ENCODE results near the gene DNAAF1.

The DNAAF1 gene

DNA sequence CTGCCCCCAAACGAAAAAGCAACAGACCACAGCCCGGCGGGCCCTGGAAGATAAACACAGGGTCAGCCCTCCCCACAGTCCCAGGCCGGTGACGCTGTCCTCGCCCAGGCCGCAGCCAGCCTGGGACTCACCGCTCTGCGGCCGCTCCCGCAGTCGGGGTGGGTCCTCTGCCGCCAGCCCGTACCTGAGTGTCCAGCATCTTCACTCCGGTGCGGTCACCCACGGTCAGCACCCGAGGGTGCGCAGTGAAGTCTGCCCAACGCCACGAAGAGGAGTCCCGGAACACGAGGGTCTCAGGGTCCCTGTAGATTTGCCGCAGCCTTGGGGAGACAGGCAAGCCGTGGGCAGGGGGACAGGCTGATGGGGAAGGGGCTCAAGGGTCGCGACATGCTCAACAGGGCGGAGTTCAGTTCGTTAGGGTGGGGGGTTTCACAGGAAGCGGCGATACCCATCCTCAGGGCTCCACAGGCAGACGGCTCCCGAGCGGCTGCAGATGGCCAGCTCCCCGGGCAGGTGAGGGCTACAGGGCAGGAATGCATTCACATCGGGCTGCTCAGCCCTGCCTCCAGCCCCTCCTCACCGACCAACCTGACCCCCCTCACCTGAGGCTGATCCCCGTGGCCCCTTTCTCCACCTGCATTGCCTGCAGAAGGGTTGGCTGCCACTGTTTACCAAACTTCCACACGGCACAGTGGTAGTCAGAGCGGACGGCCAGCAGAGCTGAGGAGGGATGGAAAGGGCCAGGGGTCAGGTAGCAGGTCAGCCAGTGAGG, 36.2 kb downstream of the DNAAF1 start:
- CTCF ChIA-PET = interaction anchor here (0.7 kb wide), 1 partner anchor 1435 kb away, joined by 3 read pairs; no protein-coding TSS in a partner anchor
- DNase-seq (ENCODE audit: low spot score) = no peak
- TF ChIP-seq, protein P1, sequence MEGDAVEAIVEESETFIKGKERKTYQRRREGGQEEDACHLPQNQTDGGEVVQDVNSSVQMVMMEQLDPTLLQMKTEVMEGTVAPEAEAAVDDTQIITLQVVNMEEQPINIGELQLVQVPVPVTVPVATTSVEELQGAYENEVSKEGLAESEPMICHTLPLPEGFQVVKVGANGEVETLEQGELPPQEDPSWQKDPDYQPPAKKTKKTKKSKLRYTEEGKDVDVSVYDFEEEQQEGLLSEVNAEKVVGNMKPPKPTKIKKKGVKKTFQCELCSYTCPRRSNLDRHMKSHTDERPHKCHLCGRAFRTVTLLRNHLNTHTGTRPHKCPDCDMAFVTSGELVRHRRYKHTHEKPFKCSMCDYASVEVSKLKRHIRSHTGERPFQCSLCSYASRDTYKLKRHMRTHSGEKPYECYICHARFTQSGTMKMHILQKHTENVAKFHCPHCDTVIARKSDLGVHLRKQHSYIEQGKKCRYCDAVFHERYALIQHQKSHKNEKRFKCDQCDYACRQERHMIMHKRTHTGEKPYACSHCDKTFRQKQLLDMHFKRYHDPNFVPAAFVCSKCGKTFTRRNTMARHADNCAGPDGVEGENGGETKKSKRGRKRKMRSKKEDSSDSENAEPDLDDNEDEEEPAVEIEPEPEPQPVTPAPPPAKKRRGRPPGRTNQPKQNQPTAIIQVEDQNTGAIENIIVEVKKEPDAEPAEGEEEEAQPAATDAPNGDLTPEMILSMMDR (conservative IDR thresholded peaks at IDR 0.05; ENCODE audit: low read depth) = no peak
- POLR2A ChIA-PET (ENCODE audit: low non-redundant PET) = no interaction called here
- H3K27ac ChIP-seq = no peak overlapping the region

DNA sequence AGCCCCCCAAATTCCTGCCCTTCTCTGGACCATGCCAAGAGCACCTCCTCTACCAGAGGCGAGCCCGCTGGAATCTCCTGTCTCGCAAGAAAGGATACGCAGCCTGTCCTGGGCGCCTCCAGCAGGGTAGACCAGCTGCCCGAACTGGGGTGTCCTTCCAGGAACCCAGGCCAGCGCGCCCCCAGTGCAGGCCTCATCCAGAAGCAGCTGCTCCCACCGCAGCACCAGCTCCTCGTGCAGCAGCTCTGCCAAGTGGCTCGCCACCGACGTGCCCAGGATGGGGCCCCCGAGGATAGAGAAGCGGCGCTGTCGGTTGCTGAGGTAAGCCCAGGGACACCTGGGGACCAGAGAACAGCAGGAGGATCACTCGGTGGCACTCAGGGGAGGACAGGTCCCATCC, 37.0 kb downstream of the DNAAF1 start:
- CTCF ChIA-PET = interaction anchor here (1.0 kb wide), 1 partner anchor 55 kb away, joined by 3 read pairs; no protein-coding TSS in a partner anchor
- no peak for DNase-seq (ENCODE audit: low spot score)
- TF ChIP-seq, protein P1 (conservative IDR thresholded peaks at IDR 0.05; ENCODE audit: low read depth) = no peak
- no peak overlapping the region for H3K27ac ChIP-seq
- POLR2A ChIA-PET (ENCODE audit: low non-redundant PET) = no interaction called here

DNA sequence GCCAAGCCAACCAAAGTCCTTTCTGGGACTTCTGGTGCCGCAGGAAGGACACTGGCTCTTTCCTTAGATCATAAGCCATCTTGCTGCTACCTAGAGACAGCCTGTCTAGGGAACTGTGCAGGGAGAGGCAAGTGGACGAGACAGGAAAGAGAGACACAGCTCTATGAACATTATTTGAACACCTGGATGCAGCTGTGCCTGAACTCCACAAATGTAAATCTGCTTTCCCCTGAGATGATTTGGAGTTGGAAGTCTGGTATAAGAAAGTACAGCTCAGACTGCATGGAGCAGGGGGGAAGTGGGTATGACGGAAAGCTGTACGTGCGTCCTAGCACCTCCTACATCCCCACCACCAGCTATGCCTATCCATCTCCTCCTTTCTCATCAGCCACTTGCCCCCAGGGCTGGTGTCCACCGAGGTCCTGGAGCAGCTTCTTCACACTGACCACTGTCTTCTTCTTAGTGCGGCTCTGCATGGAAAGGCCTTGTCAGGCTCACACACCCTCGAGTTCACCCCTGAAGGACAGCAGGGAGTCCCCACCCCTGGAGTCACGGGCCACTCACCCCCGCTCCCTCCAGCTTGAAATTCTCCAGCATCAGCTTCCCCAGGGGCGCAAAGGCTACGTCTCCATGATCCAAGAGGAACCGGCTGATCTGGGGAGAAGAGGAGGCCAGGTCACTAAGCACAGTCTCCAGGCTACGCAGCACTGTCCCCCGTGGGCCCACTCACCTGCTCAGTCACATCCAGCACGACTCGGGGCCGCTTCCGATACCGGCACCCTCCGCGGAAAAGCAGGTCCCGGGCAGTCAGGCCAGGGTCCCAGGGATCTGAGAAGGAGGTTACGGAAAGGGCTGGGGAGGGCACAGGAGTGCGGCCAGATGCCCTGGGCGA, 37.8 kb downstream of the DNAAF1 start:
- no peak overlapping the region for H3K27ac ChIP-seq
- ChIA-PET CTCF (interaction anchor here (0.6 to 1.5 kb wide), 4 partner anchors 13 to 434 kb away, joined by 3 to 6 read pairs (median 3); no protein-coding TSS in a partner anchor), POLR2A (ENCODE audit: low non-redundant PET) (no interaction called here)
- no peak for DNase-seq (ENCODE audit: low spot score)
- TF ChIP-seq, protein P1 (conservative IDR thresholded peaks at IDR 0.05; ENCODE audit: low read depth) = no peak

DNA sequence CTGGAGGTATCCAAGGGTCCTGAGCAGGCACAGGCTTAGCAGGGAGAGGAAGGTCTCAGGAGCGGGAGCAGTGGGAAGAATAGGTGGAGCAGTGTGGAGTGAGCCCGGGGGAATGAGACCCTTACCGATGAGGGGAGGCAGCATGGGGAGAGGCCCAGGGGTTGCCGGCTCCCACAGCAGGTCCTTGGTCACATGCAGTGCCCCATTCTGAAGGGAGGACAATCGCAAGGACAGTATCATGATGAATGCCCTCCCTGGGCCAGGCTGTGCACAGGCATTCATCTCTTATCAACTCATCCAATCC, 38.4 kb downstream of the DNAAF1 start:
- no peak overlapping the region for H3K27ac ChIP-seq
- TF ChIP-seq, protein P1 (conservative IDR thresholded peaks at IDR 0.05; ENCODE audit: low read depth) = no peak
- no peak for DNase-seq (ENCODE audit: low spot score)
- CTCF ChIA-PET = interaction anchor here (1.5 kb wide), 2 partner anchors 14 to 433 kb away, joined by 3 to 6 read pairs; no protein-coding TSS in a partner anchor
- POLR2A ChIA-PET (ENCODE audit: low non-redundant PET) = no interaction called here

DNA sequence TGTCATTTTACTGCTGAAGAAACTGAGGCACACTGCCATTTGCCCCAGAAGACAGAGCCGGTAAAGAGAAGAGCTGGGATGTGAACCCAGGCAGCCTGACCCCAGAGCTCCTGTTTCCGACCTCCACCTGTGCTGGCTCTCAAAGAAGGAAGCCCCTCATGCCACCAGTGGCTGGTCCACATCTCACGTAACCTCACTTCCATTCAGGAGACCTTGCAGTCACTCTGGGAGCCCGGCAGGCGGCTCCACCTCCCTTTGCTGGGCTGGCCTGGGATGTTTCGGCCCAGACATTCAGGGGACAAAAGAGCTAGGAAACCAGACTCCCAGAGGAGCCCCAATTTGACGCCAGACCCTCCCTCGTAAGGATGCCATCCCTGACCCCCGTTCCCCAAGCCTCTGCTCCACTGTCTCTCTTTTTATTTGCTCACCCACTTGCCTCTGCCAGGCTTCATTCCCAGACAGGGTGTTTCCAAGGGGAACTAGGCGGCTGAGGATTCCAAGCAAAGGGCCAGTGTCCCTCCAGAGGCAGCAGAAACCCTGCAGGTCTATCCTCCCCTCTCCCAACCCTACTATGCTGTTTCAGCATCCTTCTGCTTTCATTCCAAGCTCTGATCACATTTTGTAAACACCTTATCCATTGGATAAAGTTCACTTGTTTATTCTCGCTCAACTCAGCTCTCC, 38.9 kb downstream of the DNAAF1 start:
- TF ChIP-seq, protein P1 (conservative IDR thresholded peaks at IDR 0.05; ENCODE audit: low read depth) = no peak
- CTCF ChIA-PET = interaction anchor here (0.6 to 1.5 kb wide), 6 partner anchors 15 to 433 kb away, joined by 3 to 6 read pairs (median 6); partner anchors contain the start of gene MBTPS1
- no peak for DNase-seq (ENCODE audit: low spot score)
- POLR2A ChIA-PET (ENCODE audit: low non-redundant PET) = no interaction called here
- H3K27ac ChIP-seq = no peak overlapping the region

DNA sequence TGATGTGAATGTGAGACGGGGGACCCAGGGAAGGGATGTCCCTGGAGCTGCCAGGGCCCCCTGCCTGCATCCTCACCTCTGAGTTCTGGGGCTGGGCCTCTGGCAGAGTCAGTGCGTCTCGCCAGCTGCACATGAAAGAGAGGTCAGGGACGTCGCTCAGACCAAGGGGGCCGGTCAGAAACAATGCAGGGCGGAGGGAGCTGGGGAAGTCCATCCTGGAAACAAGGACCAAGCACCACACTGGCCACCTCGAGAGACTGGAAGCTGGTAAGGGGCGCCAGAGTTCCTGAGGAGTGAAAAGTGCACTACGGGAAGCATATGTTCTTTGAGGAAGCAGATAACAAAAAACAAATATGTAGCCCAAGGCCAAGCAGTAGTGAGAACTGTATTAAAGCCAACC, 39.7 kb downstream of the DNAAF1 start:
- no peak for DNase-seq (ENCODE audit: low spot score)
- ChIA-PET CTCF (interaction anchor here (0.6 to 1.5 kb wide), 3 partner anchors 9 to 432 kb away, joined by 3 to 6 read pairs (median 5); no protein-coding TSS in a partner anchor), POLR2A (ENCODE audit: low non-redundant PET) (no interaction called here)
- TF ChIP-seq, protein P1 (conservative IDR thresholded peaks at IDR 0.05; ENCODE audit: low read depth) = no peak
- no peak overlapping the region; the same call in 1 of the 2 replicates for H3K27ac ChIP-seq
